Neuron (in vitro differentiated cells): ENCODE data around the gene ZBP1.

Experiments used
- H2AFZ ChIP-seq: one replicate; pipeline ENCODE4 v1.6.1; 2013; ENCODE audit warnings: low read depth, mild to moderate bottlenecking, inconsistent platforms, low read length, moderate library complexity
- H3K27me3 ChIP-seq: one replicate; pipeline ENCODE4 v1.6.1; 2013; ENCODE audit warnings: low read length; ENCODE audit not compliant: insufficient read depth
- H3K36me3 ChIP-seq: one replicate; pipeline ENCODE4 v1.6.1; 2013; ENCODE audit warnings: low read length; ENCODE audit not compliant: insufficient read depth
- H3K4me1 ChIP-seq: one replicate; pipeline ENCODE4 v1.6.1; 2013; ENCODE audit warnings: low read length; ENCODE audit not compliant: insufficient read depth
- H3K4me3 ChIP-seq: 2 replicates; pipeline ENCODE4 v1.5.1; 2013; ENCODE audit warnings: mild to moderate bottlenecking, low read length, moderate library complexity
- H3K9me3 ChIP-seq: one replicate; pipeline ENCODE4 v1.6.1; 2013; ENCODE audit warnings: low read length

The ZBP1 gene

DNA sequence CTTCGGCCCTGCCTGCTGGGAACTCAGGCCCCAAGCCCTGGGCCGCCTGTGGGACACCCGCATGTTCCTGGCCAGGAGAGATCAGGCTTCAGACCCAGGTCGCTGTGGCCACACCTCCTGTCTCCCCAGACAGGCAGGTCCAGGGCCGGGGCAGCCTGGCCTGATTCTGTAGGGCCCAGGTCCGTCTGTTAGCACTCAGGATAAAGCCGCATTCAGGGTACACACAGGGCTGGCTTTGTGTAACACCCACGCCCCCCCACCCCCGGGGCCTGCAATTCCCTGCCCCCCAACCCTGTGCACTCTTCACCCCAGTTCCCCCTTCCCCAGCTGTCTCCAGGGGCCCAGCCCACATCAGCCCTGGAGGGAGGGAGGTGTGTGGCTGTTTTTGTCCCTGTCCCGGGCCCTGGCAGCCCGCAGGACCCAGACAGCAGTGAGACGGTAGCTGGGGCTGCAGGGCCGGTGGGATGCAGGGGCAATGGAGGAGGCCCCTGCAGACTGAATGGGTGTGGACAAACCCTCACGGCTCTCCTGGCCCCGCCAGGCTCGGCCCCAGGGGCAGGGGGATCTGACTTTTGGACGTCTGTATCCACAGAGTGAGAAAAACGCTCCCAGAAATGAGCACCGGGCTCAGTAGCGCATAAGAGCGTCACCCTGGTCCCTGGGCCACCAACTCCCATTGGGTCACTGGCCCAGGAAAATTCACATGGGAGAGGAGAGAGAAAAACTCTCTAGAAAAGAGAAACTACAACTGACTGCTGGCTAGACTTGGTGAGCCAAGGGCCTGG, 42.4 kb upstream of the ZBP1 start:
- H3K27me3 ChIP-seq: no peaks in the 10 kb centered on the region
- H3K4me3 ChIP-seq: no peak overlapping the region
- H3K9me3 ChIP-seq: no peaks in the 10 kb centered on the region
- H2AFZ ChIP-seq: no peak overlapping the region
- peaks cover 9% of the 10 kb centered on the region for H3K36me3 ChIP-seq
- H3K4me1 ChIP-seq: no peaks in the 10 kb centered on the region

DNA sequence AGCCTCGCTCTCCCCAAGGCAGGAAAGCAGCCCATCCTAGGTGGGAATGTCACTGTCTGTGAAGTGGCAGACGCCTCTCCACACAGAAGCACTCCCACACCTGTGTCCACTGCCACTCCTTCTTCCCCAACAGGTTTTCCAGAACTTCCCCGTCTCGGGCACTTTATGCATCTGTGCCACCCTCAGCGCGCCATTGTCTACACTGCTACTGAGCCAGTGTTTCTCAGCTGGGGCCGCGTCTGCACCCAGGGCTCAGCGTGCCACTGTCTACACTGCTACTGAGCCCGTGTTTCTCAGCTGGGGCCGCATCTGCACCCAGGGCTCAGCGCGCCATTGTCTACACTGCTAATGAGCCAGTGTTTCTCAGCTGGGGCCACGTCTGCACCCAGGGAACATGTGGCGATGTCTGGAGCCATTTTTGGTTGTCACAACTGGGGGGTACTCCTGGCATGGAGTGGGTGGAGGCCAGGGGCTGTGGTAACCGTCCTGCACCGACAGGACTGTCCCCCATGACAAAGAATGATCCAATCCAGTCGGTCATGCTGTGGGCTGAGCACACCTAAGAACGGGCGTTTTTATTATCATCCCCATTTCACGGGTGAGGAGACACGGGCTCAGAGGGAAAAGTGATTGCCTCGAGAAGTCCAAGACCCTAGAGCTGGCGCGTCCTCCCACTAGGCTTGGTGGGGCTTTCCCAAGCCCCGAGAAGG, 41.7 kb upstream of the ZBP1 start:
- no peaks in the 10 kb centered on the region for H3K9me3 ChIP-seq
- H3K4me1 ChIP-seq: no peaks in the 10 kb centered on the region
- H3K27me3 ChIP-seq: no peaks in the 10 kb centered on the region
- H3K4me3 ChIP-seq: no peak overlapping the region
- H2AFZ ChIP-seq: no peak overlapping the region
- H3K36me3 ChIP-seq: peaks cover 15% of the 10 kb centered on the region

DNA sequence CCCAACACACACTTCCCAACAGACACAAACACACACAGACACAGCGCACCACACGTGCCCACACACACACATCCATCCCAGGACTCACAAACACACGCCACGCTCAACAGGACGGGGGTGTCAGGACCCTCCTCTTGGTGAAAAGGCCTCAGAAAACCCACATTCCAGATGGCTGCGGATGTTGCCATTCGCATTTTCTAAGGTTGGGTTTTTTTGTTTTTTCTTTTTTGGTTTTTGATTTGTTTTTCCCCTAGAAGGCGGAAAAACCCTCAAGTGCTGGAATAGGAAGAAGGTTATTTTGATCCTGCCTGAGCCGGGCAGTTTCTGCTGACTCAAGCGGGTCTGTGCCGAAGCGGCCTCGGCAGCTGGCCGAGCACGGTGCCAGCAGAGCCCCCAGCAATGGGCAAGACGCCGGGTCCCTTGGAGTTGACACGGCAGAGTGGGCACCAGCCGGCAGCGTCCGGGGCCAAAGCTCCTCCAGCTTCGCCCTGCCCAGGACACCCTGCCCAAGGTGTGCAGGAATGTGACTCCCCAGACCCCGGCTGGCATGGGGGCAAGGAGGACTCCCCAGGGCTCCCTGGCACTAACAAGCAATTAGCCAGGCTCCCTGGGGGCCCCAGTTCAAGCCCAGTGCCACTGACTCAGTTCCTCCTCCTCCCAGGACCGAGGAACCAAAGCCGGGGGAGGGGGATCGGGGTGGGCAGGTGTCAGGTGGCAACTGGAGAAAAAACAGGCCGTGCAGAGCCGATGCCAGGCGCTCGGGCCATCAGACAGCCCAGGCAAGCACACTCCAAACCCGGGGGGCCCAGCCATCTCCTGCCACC, 40.9 kb upstream of the ZBP1 start:
- Histone ChIP-seq H3K9me3 (no peaks in the 10 kb centered on the region), H3K27me3 (no peaks in the 10 kb centered on the region), H3K4me1 (no peaks in the 10 kb centered on the region), H3K36me3 (peaks cover 15% of the 10 kb centered on the region), H2AFZ (no peak overlapping the region), H3K4me3 (no peak overlapping the region)

- no peak overlapping the region for H3K4me3 ChIP-seq
- no peaks in the 10 kb centered on the region for H3K4me1 ChIP-seq
- no peak overlapping the region for H2AFZ ChIP-seq
- H3K9me3 ChIP-seq: no peaks in the 10 kb centered on the region
- peaks cover 15% of the 10 kb centered on the region for H3K36me3 ChIP-seq
- no peaks in the 10 kb centered on the region for H3K27me3 ChIP-seq
Measured at GRCh38 chr20:57660181-57660921, 40.1 kb upstream of the ZBP1 start.

DNA sequence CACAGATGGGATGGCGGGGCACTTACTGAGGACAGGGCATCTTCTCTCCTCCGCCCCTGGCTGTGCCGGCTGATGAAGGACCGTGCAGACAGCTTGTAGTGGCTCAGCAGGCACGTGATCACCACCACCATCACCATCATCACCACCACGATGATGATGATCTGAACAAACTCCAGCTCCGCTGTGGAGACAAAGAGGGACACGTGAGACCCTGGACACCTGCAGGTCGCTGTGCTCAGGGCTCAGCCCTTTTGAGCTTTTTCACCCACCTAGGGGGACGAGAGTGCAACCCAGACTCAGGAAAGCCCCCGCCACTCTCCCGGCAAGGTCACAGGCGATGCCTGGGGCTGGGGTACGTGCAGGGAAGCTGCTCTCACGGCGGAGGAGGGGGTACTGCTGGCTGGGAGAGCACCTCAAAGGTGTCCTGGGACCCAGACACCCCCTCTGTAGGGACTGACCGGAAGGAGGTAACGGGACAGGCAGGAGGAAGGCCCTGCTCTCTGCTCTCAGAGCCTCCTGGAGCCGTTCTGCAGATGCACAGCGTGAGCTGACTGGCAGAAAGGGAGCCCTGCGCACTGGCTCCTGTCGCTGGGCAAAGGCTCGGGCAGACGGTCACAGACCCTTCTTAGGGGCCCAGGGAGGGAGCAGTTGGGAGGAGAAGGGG, 39.4 kb upstream of the ZBP1 start:
- Histone ChIP-seq H3K4me3 (no peak overlapping the region), H3K27me3 (no peaks in the 10 kb centered on the region), H3K4me1 (no peaks in the 10 kb centered on the region), H3K36me3 (peaks cover 15% of the 10 kb centered on the region), H3K9me3 (no peaks in the 10 kb centered on the region), H2AFZ (no peak overlapping the region)

DNA sequence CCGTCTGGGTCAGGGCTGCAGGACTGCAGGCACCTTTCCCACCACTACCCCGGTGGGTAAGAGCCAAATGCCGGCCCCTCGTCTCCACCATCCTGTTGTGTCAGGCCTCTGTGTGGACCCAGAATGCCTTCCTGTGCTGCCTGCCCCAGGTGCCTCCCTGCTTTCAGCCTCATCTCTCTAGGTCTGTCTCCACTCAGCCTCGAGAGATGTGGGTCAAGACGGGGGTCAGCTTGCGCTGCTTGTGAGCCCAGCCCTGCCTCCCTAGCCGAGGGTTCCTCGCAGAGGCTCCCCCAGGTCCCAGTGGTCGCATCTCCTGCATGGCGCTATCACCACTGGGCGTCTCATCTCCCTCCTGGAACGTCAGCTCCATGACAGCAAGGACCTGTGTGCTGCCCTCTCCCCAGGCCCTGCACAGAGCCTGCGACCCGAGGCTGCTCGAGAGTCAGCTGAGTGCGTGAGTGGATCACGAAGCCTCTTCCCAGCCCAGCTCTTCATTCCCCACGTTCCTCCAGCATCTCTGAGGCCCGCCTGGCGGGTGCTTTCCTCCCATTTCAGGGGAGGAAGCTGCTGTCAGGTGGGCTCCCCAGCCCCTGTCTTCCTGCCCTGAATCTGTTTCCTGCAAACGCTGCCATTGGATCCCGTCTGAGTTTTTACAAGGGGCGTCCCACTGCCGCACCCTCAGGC, 38.7 kb upstream of the ZBP1 start:
- peaks cover 15% of the 10 kb centered on the region for H3K36me3 ChIP-seq
- H3K9me3 ChIP-seq: no peaks in the 10 kb centered on the region
- H3K4me1 ChIP-seq: no peaks in the 10 kb centered on the region
- no peak overlapping the region for H3K4me3 ChIP-seq
- no peaks in the 10 kb centered on the region for H3K27me3 ChIP-seq
- H2AFZ ChIP-seq: no peak overlapping the region

DNA sequence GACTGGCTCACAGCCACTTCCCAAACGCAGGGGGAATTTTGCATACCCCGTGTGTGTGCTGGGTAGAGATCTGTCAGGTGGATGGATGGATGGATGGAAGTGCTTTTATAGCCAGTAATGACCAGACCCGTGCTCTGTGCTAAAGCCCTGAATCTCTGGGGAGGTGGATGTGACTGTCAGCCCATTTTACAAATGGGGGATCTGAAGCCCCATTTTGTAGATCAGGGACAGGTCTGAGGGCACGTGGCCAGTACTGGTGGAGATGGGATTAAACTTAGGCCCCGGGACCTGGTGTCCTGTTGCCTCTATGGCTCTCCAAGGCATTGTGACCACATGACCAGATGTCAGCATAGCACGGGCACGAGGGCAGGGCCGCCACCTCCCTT, 38.2 kb upstream of the ZBP1 start:
- H2AFZ ChIP-seq: no peak overlapping the region
- H3K4me3 ChIP-seq: no peak overlapping the region
- no peaks in the 10 kb centered on the region for H3K9me3 ChIP-seq
- no peaks in the 10 kb centered on the region for H3K27me3 ChIP-seq
- H3K4me1 ChIP-seq: no peaks in the 10 kb centered on the region
- H3K36me3 ChIP-seq: peaks cover 15% of the 10 kb centered on the region

DNA sequence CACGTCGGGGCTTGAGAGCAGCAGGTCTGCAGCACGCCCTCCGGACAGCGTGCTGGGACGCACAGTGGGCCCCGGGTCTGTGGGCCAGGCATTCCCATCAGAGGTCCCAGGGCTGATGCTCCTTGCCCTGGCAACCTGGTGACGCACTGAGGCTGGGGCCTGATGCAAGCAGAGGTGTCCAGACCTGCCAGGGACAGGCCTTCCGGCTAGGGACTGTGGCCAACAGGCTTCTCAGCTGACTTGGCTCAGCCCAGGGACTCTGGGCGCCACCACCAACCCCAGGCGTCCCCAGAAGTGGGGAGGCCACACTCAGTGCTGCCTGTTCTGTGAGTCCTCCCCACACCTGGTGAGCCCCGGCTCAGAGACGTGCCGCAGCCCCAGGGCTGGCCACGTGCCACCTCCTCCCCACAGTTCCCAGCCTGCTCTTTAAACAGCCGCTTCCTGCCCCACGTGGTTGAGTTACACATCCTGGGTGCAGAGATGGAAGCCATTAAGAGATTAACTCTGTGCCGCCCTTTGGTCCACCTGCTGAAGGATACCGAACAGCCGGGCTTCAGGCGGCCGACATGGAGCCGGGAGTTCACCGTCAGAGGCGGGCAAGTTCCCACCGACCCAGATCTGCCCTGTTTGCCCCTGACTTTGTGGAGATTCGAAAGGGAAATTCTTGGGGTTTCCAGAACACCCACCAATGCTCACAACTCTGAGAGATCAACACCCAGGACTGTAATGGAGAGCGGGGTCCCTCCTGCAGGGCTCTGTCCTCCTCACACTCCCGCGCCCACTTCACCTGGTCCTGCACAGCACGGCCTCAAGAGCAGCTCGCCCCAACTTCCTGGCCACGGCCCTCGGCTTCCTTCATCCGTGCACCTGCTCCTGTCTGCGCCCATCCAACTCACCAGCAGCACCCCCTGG, 37.6 kb upstream of the ZBP1 start:
- Histone ChIP-seq H3K4me1 (no peaks in the 10 kb centered on the region), H3K36me3 (peaks cover 15% of the 10 kb centered on the region), H3K27me3 (no peaks in the 10 kb centered on the region), H3K4me3 (no peak overlapping the region), H3K9me3 (no peaks in the 10 kb centered on the region), H2AFZ (no peak overlapping the region)

GRCh38 chr20:57656821-57657534, 36.8 kb upstream of the ZBP1 start:
- Histone ChIP-seq H3K27me3 (no peaks in the 10 kb centered on the region), H3K4me1 (no peaks in the 10 kb centered on the region), H3K36me3 (peaks cover 15% of the 10 kb centered on the region), H3K9me3 (no peaks in the 10 kb centered on the region), H2AFZ (no peak overlapping the region), H3K4me3 (no peak overlapping the region)

DNA sequence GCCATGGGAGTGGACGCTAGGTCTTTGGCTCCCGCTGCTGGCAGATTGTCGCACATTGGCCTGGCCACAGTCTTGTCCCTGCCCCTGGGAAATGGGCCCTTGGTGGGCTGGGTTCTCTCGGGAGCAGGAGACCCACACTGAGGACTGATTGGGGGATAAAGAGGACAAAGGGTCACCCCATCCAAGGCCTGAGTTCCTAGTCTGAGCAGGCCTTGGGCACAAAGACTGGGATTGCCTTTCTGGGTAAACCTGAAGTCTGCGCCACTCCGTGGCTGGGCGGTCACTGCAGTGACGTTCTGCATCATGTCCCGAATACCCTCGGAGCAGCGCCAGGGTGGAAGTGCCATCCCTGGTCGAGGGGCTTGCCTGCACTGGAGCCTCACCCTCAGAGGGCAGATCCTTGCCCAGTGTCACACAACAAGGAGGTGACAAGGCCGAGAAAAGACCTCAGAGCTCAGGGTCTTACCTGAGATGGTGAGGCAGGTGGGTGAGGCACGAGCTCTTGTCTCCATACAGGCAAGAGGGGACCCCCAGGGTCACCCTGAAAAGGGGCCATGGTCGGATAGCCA, 36.1 kb upstream of the ZBP1 start:
- Histone ChIP-seq H3K27me3 (no peaks in the 10 kb centered on the region), H3K9me3 (no peaks in the 10 kb centered on the region), H3K4me1 (no peaks in the 10 kb centered on the region), H3K4me3 (no peak overlapping the region), H2AFZ (no peak overlapping the region), H3K36me3 (peaks cover 15% of the 10 kb centered on the region)

DNA sequence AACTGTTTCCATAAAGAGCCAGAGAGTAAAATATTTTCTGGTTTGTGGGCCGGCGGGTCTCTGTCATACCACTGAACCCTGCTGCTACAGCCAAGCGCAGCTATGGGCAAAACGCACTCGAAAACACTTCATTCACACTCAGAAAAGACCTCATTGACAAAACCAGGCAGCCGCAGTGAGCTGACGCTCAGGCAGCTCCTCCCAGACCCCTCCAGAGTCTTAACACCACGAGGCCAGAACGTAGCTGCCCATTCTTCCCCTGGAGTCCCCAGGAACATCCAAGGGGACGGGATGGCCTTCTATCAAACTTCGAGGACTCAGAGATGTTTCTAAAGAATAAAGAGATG, 35.6 kb upstream of the ZBP1 start:
- Histone ChIP-seq H2AFZ (no peak overlapping the region), H3K4me3 (no peak overlapping the region), H3K36me3 (peaks cover 19% of the 10 kb centered on the region), H3K27me3 (no peaks in the 10 kb centered on the region), H3K9me3 (no peaks in the 10 kb centered on the region), H3K4me1 (no peaks in the 10 kb centered on the region)
